ENCODE measurements around the gene CXorf66.
"Not testable (repeated sequence)": the region's sequence is repeated elsewhere in the genome, so short reads cannot be mapped to it uniquely, and the experiment has no call there.

The CXorf66 gene, protein sequence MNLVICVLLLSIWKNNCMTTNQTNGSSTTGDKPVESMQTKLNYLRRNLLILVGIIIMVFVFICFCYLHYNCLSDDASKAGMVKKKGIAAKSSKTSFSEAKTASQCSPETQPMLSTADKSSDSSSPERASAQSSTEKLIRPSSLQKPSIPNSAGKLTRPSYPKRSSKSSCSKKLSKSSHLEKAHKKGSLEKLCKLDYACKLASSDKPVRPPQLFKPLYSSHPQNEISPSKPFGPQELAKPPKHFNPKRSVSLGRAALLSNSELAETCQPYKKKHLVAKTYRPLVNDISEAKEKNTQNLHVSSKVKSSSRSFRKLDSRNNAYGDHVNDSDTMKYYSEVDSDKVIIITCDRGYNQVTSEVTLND

DNA sequence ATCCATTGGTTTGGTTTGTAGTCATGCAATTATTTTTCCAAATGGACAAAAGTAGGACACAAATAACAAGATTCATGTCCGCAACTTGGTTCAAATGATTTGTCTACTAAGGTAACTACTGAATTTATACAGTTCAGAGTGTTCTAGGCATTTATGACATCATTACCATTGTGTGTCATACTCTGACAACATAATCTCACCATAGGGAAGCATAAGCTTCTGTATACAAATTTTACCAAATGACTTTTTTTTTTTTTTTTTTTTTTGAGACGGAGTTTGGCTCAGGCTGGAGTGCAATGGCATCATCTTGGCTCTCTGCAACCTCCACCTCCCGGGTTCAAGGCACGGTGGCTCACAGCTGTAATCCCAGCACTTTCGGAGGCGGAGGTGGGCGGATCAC, at the start of gene CXorf66:
TSS of gene CXorf66 (minus strand) at position 101 of the 400 bp plus-strand sequence. CDS start at position 76, 25 bp downstream.
- no peak for DNase-seq

DNA sequence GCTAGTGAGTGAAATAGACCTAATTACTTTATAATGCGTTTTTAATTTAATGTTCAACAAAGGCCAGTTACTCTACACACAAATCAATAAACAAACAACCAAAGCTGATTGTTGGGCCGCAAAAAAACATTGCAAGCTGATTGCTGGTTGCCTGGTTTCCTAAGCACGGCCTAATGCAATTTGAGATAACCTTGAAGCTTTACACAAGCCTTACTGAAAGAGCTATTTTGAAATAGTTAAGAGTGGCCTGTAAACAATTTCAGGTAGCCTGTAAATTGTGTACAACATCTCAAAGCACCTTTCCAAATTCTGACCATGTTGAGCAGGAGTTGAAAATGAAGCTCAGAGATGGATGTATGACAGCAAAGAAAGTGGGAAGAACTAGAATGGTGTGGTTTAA, 17.5 kb upstream of the CXorf66 start:
- DNase-seq, result no peak

DNA sequence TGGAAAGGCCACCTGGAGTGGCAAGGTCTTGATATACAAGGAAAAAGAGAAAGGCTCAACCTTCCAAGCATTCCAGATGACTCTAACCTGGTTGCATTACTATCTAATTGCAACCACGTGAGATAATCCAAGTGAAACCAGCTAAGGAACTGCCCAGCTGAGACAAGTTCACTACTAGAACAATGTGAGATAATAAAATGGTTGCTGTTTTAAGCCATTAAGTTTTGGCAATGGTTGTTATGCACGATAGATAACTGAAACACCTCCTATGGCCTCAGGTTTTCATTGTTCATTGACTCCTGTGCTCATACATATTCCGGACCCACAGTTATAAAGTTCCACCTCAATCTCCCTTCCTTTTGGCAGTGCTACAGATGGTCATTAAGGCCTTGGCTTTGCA, 9.2 kb upstream of the CXorf66 start:
- DNase-seq, result no peak

DNA sequence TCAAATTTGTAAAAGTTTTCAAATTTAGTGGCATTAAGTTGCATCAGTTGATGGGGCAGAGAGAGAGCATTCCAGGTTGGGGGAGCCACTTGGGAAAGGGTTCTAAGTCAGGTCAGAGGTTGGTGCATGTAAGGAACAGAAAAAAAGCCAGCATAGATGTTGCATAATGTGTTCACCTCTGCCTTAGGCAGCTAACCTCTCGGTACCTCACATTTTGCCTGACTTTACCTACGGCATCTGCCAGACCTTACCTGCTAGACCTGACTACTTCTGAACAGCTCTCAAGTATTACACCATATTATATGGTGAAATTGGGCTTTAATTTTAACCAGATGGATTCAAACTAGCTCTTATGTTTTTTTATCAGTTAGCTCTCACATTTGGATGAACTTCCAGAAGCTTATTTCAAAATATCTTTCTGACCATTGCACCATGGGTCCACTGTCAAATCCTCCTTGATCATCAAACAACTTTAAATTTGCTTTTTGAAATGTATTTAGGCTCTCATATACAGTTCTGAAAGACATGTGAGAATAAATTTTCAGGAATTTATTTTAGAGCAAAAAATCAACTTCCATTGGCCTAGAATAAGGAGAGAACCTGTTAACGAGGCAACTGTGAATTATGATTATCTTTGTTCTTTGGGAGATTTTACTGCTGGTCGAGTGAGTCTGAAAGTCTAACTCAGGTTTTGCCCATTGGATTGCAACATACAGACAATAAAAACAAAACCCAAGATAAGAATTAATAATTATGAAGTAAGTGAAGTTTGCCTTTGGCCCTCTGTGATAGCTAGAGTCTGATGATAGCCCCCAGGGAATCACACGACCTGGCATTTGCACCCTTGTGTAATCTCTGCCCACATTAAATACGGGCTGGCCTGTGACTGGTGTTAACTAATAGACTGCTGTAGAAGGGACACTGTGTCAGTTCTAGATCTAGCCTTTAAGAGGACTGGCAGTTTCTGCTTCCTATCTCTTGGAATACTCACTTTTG, 7.6 kb upstream of the CXorf66 start:
- no peak for DNase-seq

DNA sequence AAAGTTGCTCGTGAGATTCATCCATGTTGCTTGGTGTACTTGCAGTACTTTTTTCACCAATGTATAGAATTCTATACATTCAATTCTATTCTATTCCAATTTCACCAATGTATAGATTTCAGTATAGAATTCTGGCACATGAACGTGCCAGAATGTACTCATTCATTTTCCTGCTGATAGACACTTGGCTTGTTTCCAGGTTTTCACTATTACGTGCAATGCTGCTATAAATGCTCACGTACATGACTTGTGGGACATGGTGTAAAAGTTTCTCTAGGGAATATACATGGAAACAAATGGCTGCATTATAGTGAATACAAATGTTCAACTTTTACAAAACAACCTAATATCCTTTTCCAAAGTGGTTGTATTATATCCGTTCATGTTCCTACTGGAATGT, 6.8 kb upstream of the CXorf66 start:
- no peak for DNase-seq

DNA sequence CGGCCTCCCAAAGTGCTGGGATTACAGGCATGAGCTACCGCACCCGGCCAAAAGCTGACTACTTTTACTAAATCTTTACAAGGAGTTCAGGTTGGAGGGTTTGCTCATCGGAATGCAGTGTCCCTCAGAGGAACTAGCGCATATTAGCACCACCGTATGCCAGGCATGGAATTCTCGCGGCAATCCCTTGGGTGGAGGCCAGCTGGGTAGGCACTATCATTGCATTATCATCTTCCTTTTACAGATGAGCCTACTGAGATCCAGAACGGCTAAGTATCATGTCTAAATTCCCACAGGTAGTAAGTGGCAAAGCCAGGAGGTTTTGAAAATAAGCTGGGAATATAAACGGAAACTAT, 6.1 kb upstream of the CXorf66 start:
- DNase-seq, result no peak

DNA sequence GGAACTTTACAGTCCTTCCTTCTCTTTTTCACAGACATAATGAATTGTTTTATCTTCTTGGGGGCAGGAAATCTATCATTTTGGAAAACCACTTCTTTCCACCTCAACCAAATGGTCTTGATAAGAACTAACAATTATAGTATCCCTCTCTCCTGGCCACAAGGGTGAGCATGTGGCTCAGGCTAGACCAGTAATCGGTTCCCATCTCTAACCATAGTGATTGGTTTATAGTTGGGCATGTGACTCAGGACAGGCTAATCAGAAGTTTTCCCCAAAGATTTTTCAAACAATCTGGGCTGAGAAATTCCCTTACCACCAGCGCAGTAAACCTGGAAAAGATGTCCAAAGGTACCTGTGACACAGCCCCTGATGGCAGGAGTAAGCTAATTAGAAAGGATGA, 4.0 kb upstream of the CXorf66 start:
- DNase-seq, result no peak

DNA sequence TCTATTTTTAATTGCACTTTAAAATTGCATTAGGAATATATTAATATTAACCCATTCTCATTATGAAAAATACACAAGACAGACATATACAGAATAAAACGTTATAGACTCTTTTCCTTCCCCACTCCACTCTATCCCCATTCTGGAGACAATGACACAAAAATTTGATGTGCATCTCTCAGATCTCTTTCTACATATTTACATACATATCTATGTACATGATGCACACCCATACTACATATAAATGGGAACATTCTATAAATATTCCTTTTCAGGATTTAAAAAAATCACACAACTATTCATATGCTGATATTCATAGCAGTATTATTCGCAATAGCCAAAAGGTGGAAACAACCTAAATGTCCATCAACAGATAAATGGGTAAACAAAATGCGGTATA, 2.4 kb upstream of the CXorf66 start:
- DNase-seq, result no peak

DNA sequence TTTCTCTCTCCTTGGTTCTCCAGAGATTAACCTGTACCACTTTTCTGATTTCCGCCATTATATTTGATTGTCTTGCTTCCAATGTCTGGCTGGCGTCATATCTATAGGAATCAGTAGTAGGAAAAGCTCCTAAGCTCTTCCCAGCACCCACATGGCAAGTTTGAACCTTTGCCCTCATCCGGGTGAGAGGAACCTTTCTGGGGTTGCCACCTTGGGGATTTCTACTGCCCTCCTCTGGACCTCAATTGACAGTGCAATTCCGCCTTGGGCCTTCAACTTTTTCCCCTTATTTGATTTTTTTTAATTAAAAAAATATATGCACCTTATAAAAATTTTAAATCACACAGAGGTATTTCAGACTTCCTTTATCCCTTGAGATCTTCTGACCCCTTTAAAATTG, 2.0 kb upstream of the CXorf66 start:
- peak; percentile 16 for DNase-seq

DNA sequence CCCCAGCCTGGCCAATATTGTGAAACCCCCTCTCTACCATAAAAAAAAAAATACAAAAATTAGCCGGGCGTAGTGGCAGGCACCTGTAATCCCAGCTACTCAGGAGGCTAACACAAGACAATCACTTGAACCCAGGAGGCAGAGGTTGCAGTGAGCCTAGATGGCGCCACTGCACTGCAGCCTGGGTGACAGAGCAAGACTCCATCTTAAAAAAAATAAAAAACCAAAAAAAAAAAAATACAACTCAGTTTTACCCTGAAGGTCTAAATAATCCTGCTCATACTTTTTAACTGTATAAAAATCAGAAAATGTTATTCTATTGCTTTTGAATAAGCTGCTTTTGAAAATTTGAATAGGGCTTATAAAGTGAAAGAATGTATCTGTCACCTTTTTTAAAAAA, 838 bp upstream of the CXorf66 start:
- DNase-seq, result not testable (repeated sequence)

DNA sequence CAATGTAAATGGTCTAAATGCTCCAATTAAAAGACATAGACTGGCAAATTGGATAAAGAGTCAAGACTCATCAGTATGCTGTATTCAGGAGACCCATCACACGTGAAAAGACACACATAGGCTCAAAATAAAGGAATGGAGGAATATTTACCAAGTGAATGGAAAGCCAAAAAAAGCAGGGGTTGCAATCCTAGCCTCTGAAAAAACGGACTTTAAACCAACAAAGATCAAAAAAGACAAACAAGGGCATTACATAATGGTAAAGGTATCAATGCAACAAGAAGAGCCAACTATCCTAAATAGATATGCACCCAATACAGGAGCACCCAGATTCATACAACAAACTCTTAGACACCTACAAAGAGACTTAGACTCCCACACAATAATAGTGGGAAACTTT, 4.2 kb downstream of the CXorf66 start:
- DNase-seq, result not testable (repeated sequence)

DNA sequence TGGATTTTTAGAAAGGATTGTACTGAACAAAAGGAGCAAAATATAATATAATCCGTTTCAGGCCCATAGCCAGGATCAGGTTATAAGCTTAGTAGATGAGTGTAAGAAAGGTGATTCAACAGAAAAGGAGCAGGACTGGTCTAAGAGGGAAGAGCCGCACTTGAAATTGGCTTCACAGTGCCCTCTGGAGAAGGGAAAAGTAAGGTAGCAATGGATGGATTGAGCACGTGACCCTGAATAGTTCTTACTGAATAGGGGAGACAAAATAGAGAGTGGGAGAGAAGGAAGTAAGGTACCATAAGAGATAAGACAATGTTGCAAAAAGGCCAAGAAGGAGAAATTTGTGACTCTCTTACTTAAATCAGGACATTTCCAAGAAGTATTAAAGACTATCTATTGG, 15.6 kb downstream of the CXorf66 start:
- DNase-seq, result no peak

DNA sequence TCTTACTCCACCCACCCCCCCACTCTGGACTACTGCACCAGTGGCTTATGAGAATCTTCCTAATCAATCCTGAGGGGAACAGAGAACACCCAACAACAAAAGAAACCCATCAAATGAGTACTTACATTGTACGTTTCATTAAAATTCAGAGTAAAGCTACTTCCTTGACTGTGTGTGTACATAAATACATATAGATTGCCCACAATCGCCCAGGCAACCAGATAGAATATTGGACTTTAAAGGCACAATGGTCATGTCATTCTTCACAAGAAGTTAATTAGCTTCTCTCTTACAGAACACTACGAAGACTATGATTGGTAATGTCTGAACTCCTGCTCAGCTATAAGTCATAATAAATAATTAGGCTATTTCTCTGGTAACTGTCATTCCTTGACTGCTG, 20.2 kb downstream of the CXorf66 start:
- DNase-seq, result no peak

DNA sequence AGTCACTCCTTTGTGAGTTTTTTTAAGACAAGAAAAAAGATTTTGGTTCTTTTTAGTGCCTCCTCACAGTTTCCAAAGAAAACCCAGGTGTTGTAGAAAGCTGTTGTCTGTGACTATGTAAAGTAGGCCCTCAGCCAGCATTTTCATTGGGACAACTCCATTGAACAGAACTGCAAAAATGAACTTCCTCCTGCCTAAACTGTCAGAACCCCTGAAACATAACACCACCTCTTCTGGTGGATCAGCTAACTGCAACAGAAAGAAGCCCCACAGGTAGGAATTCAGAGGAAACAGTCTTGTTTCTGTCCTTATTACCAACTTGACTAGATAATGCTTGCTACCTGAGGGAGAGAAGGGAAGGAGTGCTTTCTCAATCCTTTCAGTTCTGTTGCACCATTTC, 29.1 kb downstream of the CXorf66 start:
- DNase-seq, result peak; percentile 3

DNA sequence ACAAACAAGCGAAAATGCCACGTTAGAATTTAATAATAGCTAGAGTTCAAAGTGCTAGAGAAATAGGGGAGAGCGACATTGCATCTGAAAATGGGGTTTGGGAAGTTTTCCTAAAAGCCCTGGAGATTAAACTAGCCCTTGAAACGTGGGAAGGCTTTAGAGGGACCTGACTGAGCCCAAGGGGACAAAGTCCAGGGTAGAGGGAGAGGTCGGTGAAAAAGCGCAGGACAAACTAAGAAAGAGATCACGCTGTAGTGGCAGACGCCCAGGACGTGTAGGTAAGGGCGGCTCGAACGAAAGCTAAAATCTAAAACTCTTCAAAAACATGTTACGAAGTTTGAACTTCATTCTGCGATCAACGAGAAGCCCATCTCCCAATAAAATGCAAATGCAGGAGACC, 31.4 kb downstream of the CXorf66 start:
- DNase-seq, result no peak

DNA sequence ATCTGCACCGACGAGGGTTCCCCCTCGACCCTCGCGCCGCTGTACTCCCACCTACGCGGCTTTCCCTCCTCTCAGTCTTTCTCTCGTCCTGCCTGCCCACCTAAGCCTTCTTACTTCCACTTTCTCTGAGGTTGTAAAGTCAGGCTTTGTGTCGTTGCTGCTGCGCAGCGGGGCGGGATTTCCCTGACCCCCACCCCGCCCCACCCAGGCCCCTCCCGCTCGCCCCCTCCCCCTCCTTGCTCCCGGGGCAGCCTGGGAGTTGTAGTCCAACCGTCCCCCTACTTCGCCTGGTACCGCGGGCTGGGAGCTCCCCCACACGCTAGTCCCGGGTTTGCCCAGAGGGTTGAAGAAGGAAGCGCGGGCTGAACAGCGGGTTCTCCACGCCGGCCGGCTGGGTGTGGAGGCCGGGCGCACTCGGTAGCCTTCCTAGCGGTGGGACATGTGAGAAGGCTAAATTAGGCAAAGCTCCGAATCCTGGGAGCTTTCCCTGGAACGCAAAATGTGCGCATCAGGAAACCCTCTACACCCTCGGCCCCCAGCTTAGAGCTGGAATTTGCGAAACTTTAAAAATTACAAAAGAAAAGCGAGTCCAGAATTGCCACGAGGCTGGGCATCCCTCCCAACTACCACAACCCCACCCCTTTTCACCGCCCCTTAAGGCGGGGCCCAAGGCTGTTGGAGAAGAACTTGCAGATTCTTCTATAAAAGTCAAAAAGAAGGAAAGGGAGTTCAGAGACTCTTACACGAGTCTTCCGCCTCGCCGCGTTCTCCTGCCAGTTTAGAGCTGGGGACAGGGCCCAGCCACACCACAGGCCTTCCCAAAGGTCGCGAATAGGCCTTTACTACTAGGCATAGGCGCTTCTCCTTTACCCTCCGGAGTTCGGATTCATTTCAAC, 32.2 kb downstream of the CXorf66 start, which contains the start of gene ATP11C:
TSS of gene ATP11C (minus strand) at position 153 of the 896 bp plus-strand sequence. CDS start 1,011 bp downstream, outside the sequence.
- DNase-seq, result peak; percentile 86

DNA sequence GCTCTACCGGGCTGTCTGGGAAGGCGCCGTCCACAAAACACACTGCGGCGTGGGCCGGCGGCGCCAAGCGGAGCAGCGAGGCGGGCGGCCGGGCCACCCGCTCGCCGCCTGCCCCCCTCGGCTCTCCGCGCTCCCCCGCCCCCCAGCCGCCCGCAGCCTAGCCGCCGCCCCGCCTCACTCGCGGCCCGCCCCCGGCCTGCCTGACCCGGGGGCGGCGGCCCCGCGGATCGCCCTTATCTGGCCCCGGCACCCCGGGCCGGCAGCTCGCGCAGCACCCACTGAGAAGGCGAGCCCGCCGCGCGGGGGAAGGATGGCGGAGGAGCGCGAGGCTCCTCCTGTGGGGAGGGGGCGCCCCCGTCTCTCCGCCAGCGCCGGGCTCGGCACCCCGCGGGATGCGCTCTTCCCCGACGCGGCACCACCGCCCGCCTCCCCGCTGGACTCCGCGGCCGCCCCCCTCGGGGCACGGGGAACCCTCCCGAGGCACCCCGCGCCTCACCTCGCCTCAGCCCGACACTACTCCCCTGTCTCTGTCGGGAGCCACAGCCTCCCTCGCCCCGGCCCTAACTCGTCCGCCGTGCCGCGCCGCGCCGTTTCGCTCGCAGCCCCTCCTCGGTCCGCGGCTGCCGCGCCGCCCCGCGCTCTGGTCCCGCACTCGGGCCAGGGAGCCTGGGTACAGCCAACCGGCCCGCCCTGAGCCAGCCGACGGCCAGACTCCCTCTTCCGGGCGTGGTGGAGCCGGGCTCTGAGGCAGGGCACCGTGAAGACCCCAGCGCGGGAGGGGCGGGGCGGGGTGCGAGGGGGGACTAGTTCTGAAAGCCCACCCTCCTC, 33.0 kb downstream of the CXorf66 start:
- DNase-seq, result peak; percentile 57

DNA sequence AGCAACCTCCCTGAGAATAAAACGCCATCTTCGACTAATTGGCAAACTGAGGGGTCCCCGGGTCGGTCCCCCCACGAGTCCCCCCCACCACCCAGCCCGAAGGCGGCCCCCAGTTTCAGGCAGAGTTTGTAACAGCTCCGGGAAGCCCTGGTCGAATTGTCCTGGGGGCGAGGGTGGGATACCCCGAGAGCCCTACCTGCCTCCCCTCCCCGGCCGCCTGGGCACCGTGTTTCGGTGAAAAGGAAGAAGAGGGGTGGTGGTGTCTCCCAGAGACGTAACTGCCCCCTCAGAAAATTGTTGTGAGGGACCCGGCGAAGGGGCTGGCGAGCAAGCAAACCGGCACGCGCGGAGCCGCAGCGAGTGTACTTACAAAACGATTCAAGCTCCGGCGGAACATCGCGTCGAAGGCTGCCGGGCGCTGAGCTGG, 33.7 kb downstream of the CXorf66 start:
- DNase-seq, result peak; percentile 6

DNA sequence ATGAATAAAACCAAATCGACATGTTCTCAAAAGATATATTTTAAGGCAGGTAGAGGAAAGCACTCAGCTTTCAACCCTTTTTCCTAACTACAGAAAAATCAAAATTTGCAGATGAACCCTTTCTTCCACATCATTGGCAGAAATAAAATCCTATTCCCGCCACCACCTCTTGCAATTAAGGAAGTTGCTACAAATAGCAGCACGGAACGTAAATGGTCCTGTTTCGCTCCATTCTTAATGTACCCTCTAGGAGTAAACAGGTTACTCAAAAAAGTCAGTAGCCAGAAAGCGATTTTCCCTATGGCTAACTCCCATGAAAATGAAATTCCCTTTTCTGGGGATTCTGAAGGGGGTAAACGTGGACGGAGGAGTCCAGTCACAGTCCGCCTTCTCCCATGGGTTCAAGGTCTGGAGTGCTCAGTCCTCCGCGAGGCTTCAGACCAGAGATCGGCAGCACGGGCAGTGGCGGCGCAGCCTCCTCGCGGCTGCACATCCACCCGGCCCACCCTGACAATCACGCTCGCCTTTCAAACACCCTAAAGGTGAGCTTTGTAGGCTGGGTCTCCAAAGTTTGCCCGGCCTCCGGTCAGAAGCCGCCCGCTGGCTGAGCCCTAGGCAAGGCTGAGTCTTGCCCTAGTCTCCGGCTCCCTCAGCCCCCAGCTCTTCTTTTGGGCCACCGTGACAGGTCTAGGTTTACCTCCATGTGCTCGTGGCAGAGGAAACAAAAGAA, 34.2 kb downstream of the CXorf66 start:
- peak; percentile 6 for DNase-seq

DNA sequence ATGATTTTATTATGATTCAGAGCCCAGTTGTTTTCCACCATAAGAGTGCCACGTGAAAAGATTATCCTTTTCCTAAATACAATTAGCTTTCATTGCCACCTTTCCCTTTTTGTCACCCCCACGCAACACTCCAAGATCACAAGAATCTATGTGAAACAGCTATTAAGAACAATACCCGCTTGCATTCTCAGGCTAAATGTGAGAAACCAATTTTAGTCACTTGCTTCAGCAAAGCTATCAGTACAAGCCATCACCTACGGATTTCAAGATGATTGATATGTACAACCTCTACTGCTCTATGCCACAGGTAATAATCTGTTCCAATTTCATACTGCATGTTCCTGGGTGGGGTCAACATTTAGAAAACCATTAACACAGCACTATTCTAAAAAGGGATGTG, 34.9 kb downstream of the CXorf66 start:
- DNase-seq, result no peak

DNA sequence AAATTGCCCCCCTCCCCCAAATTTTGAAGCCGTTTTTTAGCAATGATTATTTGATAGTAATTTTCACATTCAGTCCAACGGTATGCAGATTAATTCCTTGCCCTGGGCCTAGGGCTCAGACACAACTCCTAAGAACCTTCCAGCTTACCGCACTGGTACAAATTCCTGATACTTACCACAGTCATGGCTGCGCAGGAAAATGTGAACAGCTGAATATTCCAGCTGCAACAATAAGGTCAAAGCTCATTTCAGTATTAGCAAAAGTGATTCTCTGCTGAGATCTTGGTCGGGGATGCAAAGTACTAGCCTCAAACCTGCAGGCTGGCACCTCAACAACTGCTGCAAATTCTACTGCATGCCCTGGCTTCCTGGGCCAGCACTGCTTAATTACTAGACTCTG, 35.4 kb downstream of the CXorf66 start:
- DNase-seq, result no peak
